ENCODE data around the gene CCDC68.

CCDC68 gene

GRCh38 chr18:54883816-54884604 is 75.3 kb downstream of the CCDC68 start:
- no peak for TF ChIP-seq TAF1 (IDR thresholded peaks at IDR 0.05; ENCODE audit: borderline replicate concordance, low read depth, low read length)
- TF ChIP-seq POLR2A (IDR thresholded peaks at IDR 0.05; ENCODE audit: low read depth, low read length): no peak
- no peak for TF ChIP-seq POLR2AphosphoS5 (IDR thresholded peaks at IDR 0.05; ENCODE audit: low read depth, low read length)
- FAIRE-seq (no peak), DNase-seq (ENCODE audit: insufficient read length) (no peak)

DNA sequence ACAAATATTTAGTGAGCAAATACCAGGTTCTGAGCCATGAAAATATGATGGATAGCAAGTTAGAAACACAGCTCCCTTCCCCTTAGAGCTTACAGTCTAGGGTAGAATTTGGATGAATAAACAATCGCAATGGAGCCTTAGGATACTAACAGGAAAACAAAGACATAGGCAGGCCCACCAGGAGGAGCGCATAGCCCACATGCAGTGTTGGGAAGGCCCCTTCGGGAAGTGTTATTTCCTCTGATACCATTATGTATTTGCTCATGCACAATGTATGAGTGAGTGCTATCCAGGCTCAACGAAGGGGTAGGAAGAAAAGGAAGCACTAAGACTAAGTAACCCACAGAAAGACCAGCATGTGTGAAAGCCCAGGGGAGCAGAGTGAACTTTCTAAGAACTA is 76.9 kb downstream of the CCDC68 start:
- TF ChIP-seq TAF1 (IDR thresholded peaks at IDR 0.05; ENCODE audit: borderline replicate concordance, low read depth, low read length) (no peak), POLR2A (IDR thresholded peaks at IDR 0.05; ENCODE audit: low read depth, low read length) (no peak), POLR2AphosphoS5 (IDR thresholded peaks at IDR 0.05; ENCODE audit: low read depth, low read length) (no peak)
- DNase-seq (ENCODE audit: insufficient read length): no peak
- FAIRE-seq: no peak

- no peak for TF ChIP-seq TAF1 (IDR thresholded peaks at IDR 0.05; ENCODE audit: borderline replicate concordance, low read depth, low read length)
- no peak for TF ChIP-seq POLR2AphosphoS5 (IDR thresholded peaks at IDR 0.05; ENCODE audit: low read depth, low read length)
- TF ChIP-seq POLR2A (IDR thresholded peaks at IDR 0.05; ENCODE audit: low read depth, low read length): no peak
- FAIRE-seq: no peak
- DNase-seq (ENCODE audit: insufficient read length): no peak
These were observed 78.0 kb downstream of the CCDC68 start for GRCh38 chr18:54881229-54881768.

DNA sequence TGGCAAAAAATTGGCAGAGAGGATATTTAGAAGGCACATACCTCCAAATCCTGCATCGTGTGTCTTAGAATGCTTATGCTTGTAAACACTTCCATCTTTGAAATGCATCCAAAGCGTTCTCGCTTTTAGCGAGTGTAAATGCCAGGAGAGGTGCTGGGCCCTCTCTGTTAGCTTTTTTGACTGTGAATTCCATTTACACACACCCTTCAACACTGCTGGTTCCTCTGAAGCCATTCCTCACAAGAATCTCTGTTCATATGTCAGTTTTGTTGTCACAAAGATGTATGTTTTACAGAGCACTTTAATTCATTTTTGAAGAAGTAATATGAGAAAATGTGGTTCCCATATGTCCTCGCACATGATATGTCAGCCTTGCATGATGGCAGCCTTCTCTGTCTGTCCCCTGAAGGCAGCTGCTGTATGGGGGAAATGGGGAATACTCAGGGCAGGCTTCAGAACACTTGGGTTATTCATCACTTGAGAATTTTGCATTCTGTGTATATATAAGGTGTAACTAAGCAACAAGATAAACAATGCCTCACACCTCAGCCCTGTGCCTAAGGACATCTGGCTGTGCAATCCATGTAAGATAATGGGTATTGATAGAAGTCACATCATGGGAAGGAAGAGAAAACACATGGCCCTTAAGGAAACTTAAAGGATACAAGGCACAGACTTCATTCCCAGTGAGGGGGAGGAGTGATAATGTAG is 78.7 kb downstream of the CCDC68 start:
- DNase-seq (ENCODE audit: insufficient read length): no peak
- no peak for TF ChIP-seq TAF1 (IDR thresholded peaks at IDR 0.05; ENCODE audit: borderline replicate concordance, low read depth, low read length)
- TF ChIP-seq POLR2A (IDR thresholded peaks at IDR 0.05; ENCODE audit: low read depth, low read length): no peak
- no peak for TF ChIP-seq POLR2AphosphoS5 (IDR thresholded peaks at IDR 0.05; ENCODE audit: low read depth, low read length)
- no peak for FAIRE-seq

DNA sequence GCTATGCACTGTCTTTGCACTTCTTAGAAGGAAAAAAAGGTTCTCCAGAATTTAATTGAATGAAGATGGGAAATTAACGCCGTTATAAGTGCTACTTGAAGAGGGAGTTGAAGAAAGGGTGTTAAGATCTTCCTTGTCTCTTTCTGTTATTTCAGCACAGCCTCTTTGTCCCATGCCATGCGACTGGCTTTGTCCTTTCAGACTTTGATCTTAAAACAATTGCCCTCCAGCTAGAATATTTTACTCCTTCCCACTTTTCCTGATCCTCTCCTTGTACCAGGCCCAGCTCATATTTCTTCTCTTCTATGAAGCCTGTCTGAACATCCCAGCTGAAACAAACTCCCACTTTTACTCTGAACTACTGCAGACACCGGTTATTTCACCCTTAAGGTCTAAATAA is 79.6 kb downstream of the CCDC68 start:
- FAIRE-seq (no peak), DNase-seq (ENCODE audit: insufficient read length) (no peak)
- TF ChIP-seq TAF1 (IDR thresholded peaks at IDR 0.05; ENCODE audit: borderline replicate concordance, low read depth, low read length): no peak
- TF ChIP-seq POLR2AphosphoS5 (IDR thresholded peaks at IDR 0.05; ENCODE audit: low read depth, low read length): no peak
- TF ChIP-seq POLR2A (IDR thresholded peaks at IDR 0.05; ENCODE audit: low read depth, low read length): no peak

GRCh38 chr18:54878659-54879358 is 80.5 kb downstream of the CCDC68 start:
- TF ChIP-seq TAF1 (IDR thresholded peaks at IDR 0.05; ENCODE audit: borderline replicate concordance, low read depth, low read length) (no peak), POLR2AphosphoS5 (IDR thresholded peaks at IDR 0.05; ENCODE audit: low read depth, low read length) (no peak), POLR2A (IDR thresholded peaks at IDR 0.05; ENCODE audit: low read depth, low read length) (no peak)
- no peak for DNase-seq (ENCODE audit: insufficient read length)
- no peak for FAIRE-seq

GRCh38 chr18:54878159-54878622 is 81.1 kb downstream of the CCDC68 start:
- DNase-seq (ENCODE audit: insufficient read length) (no peak), FAIRE-seq (no peak)

GRCh38 chr18:54877076-54877475 is 82.2 kb downstream of the CCDC68 start:
- TF ChIP-seq TAF1 (IDR thresholded peaks at IDR 0.05; ENCODE audit: borderline replicate concordance, low read depth, low read length): no peak
- TF ChIP-seq POLR2A (IDR thresholded peaks at IDR 0.05; ENCODE audit: low read depth, low read length): no peak
- no peak for TF ChIP-seq POLR2AphosphoS5 (IDR thresholded peaks at IDR 0.05; ENCODE audit: low read depth, low read length)
- FAIRE-seq: no peak
- DNase-seq (ENCODE audit: insufficient read length): no peak

More at GRCh38 chr18:54878159-54878622, 81.1 kb downstream of the CCDC68 start:
- TF ChIP-seq TAF1 (IDR thresholded peaks at IDR 0.05; ENCODE audit: borderline replicate concordance, low read depth, low read length) (no peak), POLR2AphosphoS5 (IDR thresholded peaks at IDR 0.05; ENCODE audit: low read depth, low read length) (no peak), POLR2A (IDR thresholded peaks at IDR 0.05; ENCODE audit: low read depth, low read length) (no peak)

DNA sequence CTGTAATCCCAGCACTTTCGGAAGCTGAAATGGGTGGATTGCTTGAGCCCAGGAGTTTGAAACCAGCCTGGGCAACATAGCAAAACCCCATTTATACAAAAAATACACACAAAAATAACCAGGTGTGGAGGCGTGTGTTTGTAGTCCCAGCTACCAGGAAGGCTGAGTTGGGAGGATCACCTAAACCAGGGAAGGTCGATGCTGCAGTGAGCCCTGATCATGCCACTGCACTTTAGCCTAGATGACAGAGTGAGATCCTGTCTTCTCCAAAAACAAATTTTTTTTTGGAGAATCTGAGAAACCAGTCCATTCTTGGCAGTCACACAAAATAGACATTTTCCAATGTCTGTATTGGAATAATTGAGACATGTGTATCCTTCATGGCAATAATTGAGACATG is 84.2 kb downstream of the CCDC68 start:
- no peak for FAIRE-seq
- no peak for DNase-seq (ENCODE audit: insufficient read length)
- TF ChIP-seq TAF1 (IDR thresholded peaks at IDR 0.05; ENCODE audit: borderline replicate concordance, low read depth, low read length) (no peak), POLR2A (IDR thresholded peaks at IDR 0.05; ENCODE audit: low read depth, low read length) (no peak), POLR2AphosphoS5 (IDR thresholded peaks at IDR 0.05; ENCODE audit: low read depth, low read length) (no peak)

GRCh38 chr18:54873884-54874255 is 85.4 kb downstream of the CCDC68 start:
- FAIRE-seq: no peak
- DNase-seq (ENCODE audit: insufficient read length): no peak
- TF ChIP-seq POLR2AphosphoS5 (IDR thresholded peaks at IDR 0.05; ENCODE audit: low read depth, low read length) (no peak), POLR2A (IDR thresholded peaks at IDR 0.05; ENCODE audit: low read depth, low read length) (no peak), TAF1 (IDR thresholded peaks at IDR 0.05; ENCODE audit: borderline replicate concordance, low read depth, low read length) (no peak)

GRCh38 chr18:54872681-54873080 is 86.6 kb downstream of the CCDC68 start:
- no peak for TF ChIP-seq POLR2AphosphoS5 (IDR thresholded peaks at IDR 0.05; ENCODE audit: low read depth, low read length)
- TF ChIP-seq TAF1 (IDR thresholded peaks at IDR 0.05; ENCODE audit: borderline replicate concordance, low read depth, low read length): no peak
- FAIRE-seq (no peak), DNase-seq (ENCODE audit: insufficient read length) (no peak)
